HCT116 (cell line): Measurements from ENCODE around the gene ACOT12. TPM values are rescaled to one million over a fixed set of nuclear protein-coding genes. Genes with fewer than 3 reads are reported as not detected.

Source experiments
- ATAC-seq: fragments of 200-7000 bp; cut with Tn5 transposase; 2 replicates; pipeline ENCODE4 v1.9.1; 2020; ENCODE audit warnings: mild to moderate bottlenecking, moderate library complexity
- BruUV-seq: library from RNA; stranded (reverse); fragments of 400-500 nt; replicated peaks from 2 replicates; lab custom pipeline; 2021; lab: Mats Ljungman, UMichigan
- CTCF ChIA-PET: fragments of 300-600 bp; sonication (Branson Sonifier 250); formaldehyde crosslinking; loops from one replicate; lab custom pipeline; 2021; ENCODE audit warnings: antibody characterized with exemption; lab: Charles Lee
- POLR2A ChIA-PET: fragments of 300-600, 350-600 bp; sonication (Branson Sonifier 250); formaldehyde crosslinking; loops from one replicate; lab custom pipeline; 2021; ENCODE audit warnings: antibody characterized with exemption; lab: Charles Lee
- RAD21 ChIA-PET, 2 experiments: fragments of 300-600 bp; sonication (Branson Sonifier 250); formaldehyde crosslinking; loops; one replicate each; lab custom pipeline; 2023; ENCODE audit warnings: low total read pairs in 2 of 2; ENCODE audit not compliant: uncharacterized antibody in 2 of 2, unreplicated experiment in 2 of 2, low non-redundant PET in 1 of 2; lab: Charles Lee
- DNase-seq: peaks from one replicate; pipeline ENCODE4 v3.0.0-alpha.2; 2010; ENCODE audit warnings: low read depth, low spot score
- H2AFZ ChIP-seq: fragments of 200-600 bp; shearing (Covaris generic), sonication (generic); 2 replicates; pipeline ENCODE4 v1.6.1; 2017; ENCODE audit warnings: low read depth, mixed run types, mixed read lengths, antibody characterized with exemption, low read length; ENCODE audit not compliant: poor library complexity, severe bottlenecking
- H3K27ac ChIP-seq: 2 replicates; pipeline ENCODE4 v1.5.1; 2012; ENCODE audit warnings: low read depth, low read length
- H3K27me3 ChIP-seq: fragments of 200-600 bp; sonication (generic); 2 replicates; pipeline ENCODE4 v1.6.1; 2016; ENCODE audit warnings: mixed run types, low read length, mixed read lengths; ENCODE audit not compliant: insufficient read depth
- H3K36me3 ChIP-seq, 2 experiments: fragments of 200-500 bp in 1 of 2; fragments of 200-600 bp in 1 of 2; sonication (Bioruptor generic) in 1 of 2; sonication (generic) in 1 of 2; 2 replicates each; pipeline versions ENCODE4 v1.5.1 to v1.6.1; 2014 to 2016; ENCODE audit warnings: low read length in 2 of 2, inconsistent platforms in 1 of 2, mixed read lengths in 1 of 2, mixed run types in 1 of 2; ENCODE audit not compliant: insufficient read depth in 2 of 2, control insufficient read depth in 1 of 2
- H3K4me1 ChIP-seq, 2 experiments: fragments of 200-600 bp in 1 of 2; sonication (generic) in 1 of 2; 2 replicates each; pipeline versions ENCODE4 v1.5.1 to v1.6.1; 2012 to 2017; ENCODE audit warnings: low read length in 2 of 2, inconsistent platforms in 1 of 2, mild to moderate bottlenecking in 1 of 2, mixed read lengths in 1 of 2, mixed run types in 1 of 2, moderate library complexity in 1 of 2; ENCODE audit not compliant: insufficient read depth in 2 of 2, control insufficient read depth in 1 of 2
- H3K4me2 ChIP-seq: fragments of 200-600 bp; sonication (generic); 2 replicates; pipeline ENCODE4 v1.6.1; 2017; ENCODE audit warnings: mixed run types, low read length, mixed read lengths
- H3K4me3 ChIP-seq, 2 experiments: fragments of 200-600 bp in 1 of 2; sonication (generic) in 1 of 2; replicated peaks in 1 of 2; 2 replicates each; pipeline ENCODE4 v1.5.1; 2011 to 2016; ENCODE audit warnings: low read length in 2 of 2, control low read depth in 1 of 2, low read depth in 1 of 2, mild to moderate bottlenecking in 1 of 2, mixed read lengths in 1 of 2, mixed run types in 1 of 2
- H3K79me2 ChIP-seq: fragments of 200-600 bp; sonication (generic); 2 replicates; pipeline ENCODE4 v1.6.1; 2017; ENCODE audit warnings: mild to moderate bottlenecking, mixed run types, low read length, moderate library complexity, mixed read lengths; ENCODE audit not compliant: insufficient read depth
- H3K9ac ChIP-seq: fragments of 200-600 bp; sonication (generic); 2 replicates; pipeline ENCODE4 v1.6.1; 2016; ENCODE audit warnings: low read length, mixed read lengths
- H3K9me2 ChIP-seq: fragments of 200-600 bp; sonication (generic), shearing (Covaris generic); 2 replicates; pipeline ENCODE4 v1.6.1; 2017; ENCODE audit warnings: mixed run types, mild to moderate bottlenecking, moderate library complexity; ENCODE audit not compliant: insufficient read depth
- H3K9me3 ChIP-seq, 2 experiments: fragments of 200-500 bp in 1 of 2; fragments of 200-600 bp in 1 of 2; sonication (Bioruptor generic) in 1 of 2; sonication (generic) in 1 of 2; 2 replicates each; pipeline ENCODE4 v1.6.1; 2014 to 2017; ENCODE audit warnings: low read length in 2 of 2, mixed read lengths in 2 of 2, inconsistent platforms in 1 of 2, low read depth in 1 of 2, mild to moderate bottlenecking in 1 of 2, mixed run types in 1 of 2, moderate library complexity in 1 of 2; ENCODE audit not compliant: control insufficient read depth in 1 of 2, insufficient read depth in 1 of 2
- H4K20me1 ChIP-seq: fragments of 200-600 bp; sonication (generic), shearing (Covaris generic); 2 replicates; pipeline ENCODE4 v1.6.1; 2017; ENCODE audit warnings: mixed run types, mild to moderate bottlenecking, moderate library complexity; ENCODE audit not compliant: insufficient read depth
- CBX3 ChIP-seq: IDR thresholded peaks from 2 replicates; pipeline ENCODE4 v1.6.1; 2012; ENCODE audit warnings: low read depth
- CEBPB ChIP-seq: IDR thresholded peaks from 2 replicates; pipeline ENCODE4 v1.6.1; 2012; ENCODE audit warnings: low read depth
- EGR1 ChIP-seq: IDR thresholded peaks from 2 replicates; pipeline ENCODE4 v1.6.1; 2012; ENCODE audit warnings: low read depth
- EZH2phosphoT487 ChIP-seq: fragments of 200-600 bp; IDR thresholded peaks from 2 replicates; pipeline ENCODE4 v1.6.1; 2018; ENCODE audit warnings: antibody characterized with exemption, borderline replicate concordance
- FOSL1 ChIP-seq: IDR thresholded peaks from 2 replicates; pipeline ENCODE4 v1.6.1; 2012; ENCODE audit warnings: low read depth
- MAX ChIP-seq: IDR thresholded peaks from 2 replicates; pipeline ENCODE4 v1.6.1; 2012
- POLR2A ChIP-seq: IDR thresholded peaks from 2 replicates; pipeline ENCODE4 v1.7.0; 2011; ENCODE audit warnings: borderline replicate concordance; ENCODE audit not compliant: insufficient read depth, insufficient read length; ENCODE audit errors: extremely low read depth
- RAD21 ChIP-seq: IDR thresholded peaks from 2 replicates; pipeline ENCODE4 v1.6.1; 2012; ENCODE audit warnings: low read depth, mild to moderate bottlenecking
- SIN3A ChIP-seq: IDR thresholded peaks from 2 replicates; pipeline ENCODE4 v1.6.1; 2012; ENCODE audit warnings: low read depth
- SP1 ChIP-seq: IDR thresholded peaks from 2 replicates; pipeline ENCODE4 v1.6.1; 2012; ENCODE audit warnings: low read depth
- SRF ChIP-seq: IDR thresholded peaks from 2 replicates; pipeline ENCODE4 v1.6.1; 2012; ENCODE audit warnings: low read depth
- YY1 ChIP-seq: IDR thresholded peaks from 2 replicates; pipeline ENCODE4 v1.6.1; 2011; ENCODE audit warnings: low read length, low read depth, moderate library complexity, mild to moderate bottlenecking; ENCODE audit not compliant: insufficient replicate concordance; ENCODE audit errors: extremely low read depth
- ZNF274 ChIP-seq: fragments of 200-500 bp; sonication (Bioruptor generic); IDR thresholded peaks from 2 replicates; pipeline ENCODE4 v1.6.1; 2014; ENCODE audit warnings: mild to moderate bottlenecking, low read depth, low read length, inconsistent platforms
- intact Hi-C: fragments of 100-400 bp; cut with micrococcal nuclease; formaldehyde crosslinking; loops from 2 replicates; pipeline ENCODE4 v1.10.0; 2022
- total RNA-seq: library from RNA; stranded (reverse); gene quantifications from one replicate; pipeline ENCODE4 v1.2.1, GENCODE V29; 2021; ENCODE audit not compliant: unreplicated experiment
- TF ChIP-seq, protein P1 (sequence below), 3 experiments: fragments of 200-600 bp in 1 of 3; sonication (generic) in 1 of 3; IDR thresholded peaks in 2 of 3; conservative IDR thresholded peaks in 1 of 3; 2 replicates each; pipeline ENCODE4 v1.5.1; 2012 to 2017; ENCODE audit warnings: low read depth in 2 of 3, low read length in 2 of 3, antibody characterized with exemption in 1 of 3, borderline replicate concordance in 1 of 3, control low read depth in 1 of 3, mild to moderate bottlenecking in 1 of 3, mixed read lengths in 1 of 3, mixed run types in 1 of 3, moderate library complexity in 1 of 3; ENCODE audit not compliant: insufficient read depth in 1 of 3
- TF ChIP-seq, protein P2 (sequence below): IDR thresholded peaks from 2 replicates; pipeline ENCODE4 v1.6.1; 2011; ENCODE audit warnings: mild to moderate bottlenecking, low read length, moderate library complexity; ENCODE audit not compliant: insufficient replicate concordance; ENCODE audit errors: extremely low read depth
- TF ChIP-seq, protein P3 (sequence below): IDR thresholded peaks from 2 replicates; pipeline ENCODE4 v1.6.1; 2012

ACOT12 gene
- total RNA-seq, 1 experiment from 2014 or later: not detected

- H3K9me3 ChIP-seq: no peaks in the 10 kb centered on the region
- no peak overlapping the region for H3K9ac ChIP-seq
- H3K36me3 ChIP-seq: no peaks in the 10 kb centered on the region
- POLR2A ChIA-PET: no interaction called here
- H3K79me2 ChIP-seq: no peaks in the 10 kb centered on the region
- RAD21 ChIA-PET: no interaction called here
- no peaks in the 10 kb centered on the region for H3K9me2 ChIP-seq
- H4K20me1 ChIP-seq: no peaks in the 10 kb centered on the region
- H2AFZ ChIP-seq: no peak overlapping the region
- no TSS peak for BruUV-seq
- no peak overlapping the region for H3K27ac ChIP-seq
- CTCF ChIA-PET: no interaction called here
- H3K4me3 ChIP-seq: no peak overlapping the region
- ATAC-seq (no peak), DNase-seq (no peak)
- intact Hi-C loops: no loop called here
- TF ChIP-seq YY1 (no peak), FOSL1 (no peak), POLR2A (no peak), ZNF274 (no peak), CBX3 (no peak), SIN3A (no peak), MAX (no peak), SRF (no peak), RAD21 (no peak), EZH2phosphoT487 (no peak), EGR1 (no peak), CEBPB (no peak), SP1 (no peak)
- TF ChIP-seq, protein P1, sequence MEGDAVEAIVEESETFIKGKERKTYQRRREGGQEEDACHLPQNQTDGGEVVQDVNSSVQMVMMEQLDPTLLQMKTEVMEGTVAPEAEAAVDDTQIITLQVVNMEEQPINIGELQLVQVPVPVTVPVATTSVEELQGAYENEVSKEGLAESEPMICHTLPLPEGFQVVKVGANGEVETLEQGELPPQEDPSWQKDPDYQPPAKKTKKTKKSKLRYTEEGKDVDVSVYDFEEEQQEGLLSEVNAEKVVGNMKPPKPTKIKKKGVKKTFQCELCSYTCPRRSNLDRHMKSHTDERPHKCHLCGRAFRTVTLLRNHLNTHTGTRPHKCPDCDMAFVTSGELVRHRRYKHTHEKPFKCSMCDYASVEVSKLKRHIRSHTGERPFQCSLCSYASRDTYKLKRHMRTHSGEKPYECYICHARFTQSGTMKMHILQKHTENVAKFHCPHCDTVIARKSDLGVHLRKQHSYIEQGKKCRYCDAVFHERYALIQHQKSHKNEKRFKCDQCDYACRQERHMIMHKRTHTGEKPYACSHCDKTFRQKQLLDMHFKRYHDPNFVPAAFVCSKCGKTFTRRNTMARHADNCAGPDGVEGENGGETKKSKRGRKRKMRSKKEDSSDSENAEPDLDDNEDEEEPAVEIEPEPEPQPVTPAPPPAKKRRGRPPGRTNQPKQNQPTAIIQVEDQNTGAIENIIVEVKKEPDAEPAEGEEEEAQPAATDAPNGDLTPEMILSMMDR (IDR thresholded peaks at IDR 0.05 in 2 of 3, conservative IDR thresholded peaks at IDR 0.05 in 1 of 3; ENCODE audit: borderline replicate concordance in 1 of 3, insufficient read depth in 1 of 3, low read depth in 2 of 3, low read length in 2 of 3): no peak
- TF ChIP-seq, protein P2, sequence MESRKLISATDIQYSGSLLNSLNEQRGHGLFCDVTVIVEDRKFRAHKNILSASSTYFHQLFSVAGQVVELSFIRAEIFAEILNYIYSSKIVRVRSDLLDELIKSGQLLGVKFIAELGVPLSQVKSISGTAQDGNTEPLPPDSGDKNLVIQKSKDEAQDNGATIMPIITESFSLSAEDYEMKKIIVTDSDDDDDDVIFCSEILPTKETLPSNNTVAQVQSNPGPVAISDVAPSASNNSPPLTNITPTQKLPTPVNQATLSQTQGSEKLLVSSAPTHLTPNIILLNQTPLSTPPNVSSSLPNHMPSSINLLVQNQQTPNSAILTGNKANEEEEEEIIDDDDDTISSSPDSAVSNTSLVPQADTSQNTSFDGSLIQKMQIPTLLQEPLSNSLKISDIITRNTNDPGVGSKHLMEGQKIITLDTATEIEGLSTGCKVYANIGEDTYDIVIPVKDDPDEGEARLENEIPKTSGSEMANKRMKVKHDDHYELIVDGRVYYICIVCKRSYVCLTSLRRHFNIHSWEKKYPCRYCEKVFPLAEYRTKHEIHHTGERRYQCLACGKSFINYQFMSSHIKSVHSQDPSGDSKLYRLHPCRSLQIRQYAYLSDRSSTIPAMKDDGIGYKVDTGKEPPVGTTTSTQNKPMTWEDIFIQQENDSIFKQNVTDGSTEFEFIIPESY: no peak
- TF ChIP-seq, protein P3, sequence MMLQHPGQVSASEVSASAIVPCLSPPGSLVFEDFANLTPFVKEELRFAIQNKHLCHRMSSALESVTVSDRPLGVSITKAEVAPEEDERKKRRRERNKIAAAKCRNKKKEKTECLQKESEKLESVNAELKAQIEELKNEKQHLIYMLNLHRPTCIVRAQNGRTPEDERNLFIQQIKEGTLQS: no peak
- H3K27me3 ChIP-seq: no peaks in the 10 kb centered on the region
- H3K4me1 ChIP-seq: no peaks in the 10 kb centered on the region
- no peak overlapping the region for H3K4me2 ChIP-seq
These were observed 44.8 kb downstream of the ACOT12 start for GRCh38 chr5:81349161-81349560.
